HG03025 (cell line): ENCODE measurements around the gene ANKS4B.
"Not testable (repeated sequence)": the region's sequence is repeated elsewhere in the genome, so short reads cannot be mapped to it uniquely, and the experiment has no call there.

ENCODE experiments used
- ATAC-seq: cut with Tn5 transposase; IDR thresholded peaks from one replicate; pipeline ENCODE4 v1.9.1; 2021; ENCODE audit warnings: mild to moderate bottlenecking, moderate library complexity; ENCODE audit not compliant: unreplicated experiment, low FRiP score

Gene ANKS4B

DNA sequence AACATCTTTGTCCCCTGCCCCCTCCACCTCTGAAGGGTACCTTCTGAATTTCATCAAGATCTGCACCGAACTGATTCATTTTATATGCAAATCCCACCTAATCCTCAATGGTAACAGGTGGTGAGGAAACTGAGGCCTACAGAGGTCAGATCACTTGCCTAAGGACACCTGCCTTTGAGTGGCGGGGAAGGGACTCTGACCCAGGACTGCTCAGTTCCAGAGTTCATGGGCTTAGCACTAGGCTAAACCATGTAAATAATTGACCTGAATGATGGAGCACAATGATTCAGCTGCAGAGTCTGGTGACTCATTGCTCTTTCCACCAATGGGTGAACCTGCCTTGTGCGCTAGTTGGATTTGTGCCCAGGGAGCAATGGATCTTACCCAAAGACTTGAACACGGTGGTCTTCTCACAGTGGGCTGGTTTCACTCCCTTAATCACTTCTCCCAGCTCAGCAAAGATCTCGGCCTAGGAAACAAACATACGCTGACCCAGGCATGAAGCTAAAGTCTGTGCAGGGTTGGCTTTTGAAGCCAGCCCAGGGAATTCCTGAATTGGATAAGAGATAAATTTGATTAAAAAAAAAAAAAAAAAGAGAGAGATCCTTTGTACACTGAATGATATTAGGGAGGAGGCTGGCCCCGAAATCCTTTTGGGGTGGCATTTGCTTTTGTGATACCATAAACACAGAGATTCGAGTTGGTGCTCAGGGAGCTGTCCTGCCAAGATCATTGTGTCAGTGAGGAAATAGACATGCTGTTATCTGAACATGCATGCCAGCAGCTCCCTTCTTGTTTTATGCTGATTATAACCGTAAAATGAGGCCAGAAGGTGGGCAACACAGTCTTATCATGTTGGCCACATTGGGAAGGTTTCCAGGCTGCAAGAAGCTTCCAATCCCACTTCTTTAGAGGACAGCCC is 27.6 kb downstream of the ANKS4B start:
- ATAC-seq: no peak

DNA sequence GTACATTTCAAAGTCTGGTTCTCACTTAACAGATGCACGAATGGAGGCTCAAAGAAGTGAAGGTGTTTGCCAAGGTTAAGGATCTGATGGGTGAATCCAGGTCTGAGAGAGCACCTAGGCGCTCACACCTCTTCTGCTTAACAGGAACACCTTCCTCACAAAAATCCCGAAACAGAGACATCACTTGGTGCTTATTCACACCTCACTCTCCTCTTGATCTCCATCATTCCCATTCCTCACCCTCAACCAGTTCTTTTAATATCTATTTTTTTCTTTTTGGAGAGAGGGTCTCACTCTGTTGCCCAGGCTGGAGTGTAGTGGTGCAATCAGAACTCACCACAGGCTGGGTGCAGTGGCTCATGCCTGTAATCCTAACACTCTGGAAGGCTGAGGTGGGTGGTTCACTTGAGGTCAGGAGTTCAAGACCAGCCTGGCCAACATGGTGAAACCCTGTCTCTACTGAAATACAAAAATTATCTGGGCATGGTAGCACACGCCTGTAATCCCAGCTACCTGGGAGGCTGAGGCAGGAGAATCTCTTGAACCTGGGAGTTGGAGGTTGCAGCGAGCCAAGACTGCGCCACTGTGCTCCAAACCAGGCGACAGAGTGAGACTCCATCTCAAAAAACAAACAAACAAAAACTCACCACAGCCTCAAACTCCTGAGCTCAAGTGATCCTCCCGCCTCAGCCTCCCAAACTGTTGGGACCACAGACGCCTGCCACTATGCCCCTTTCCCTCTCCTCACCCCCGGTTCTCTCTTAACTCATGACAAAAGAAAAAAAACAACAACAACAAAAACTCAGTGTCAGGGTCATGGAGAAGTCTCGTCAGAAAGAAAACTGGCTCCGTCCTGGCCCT is 29.5 kb downstream of the ANKS4B start:
- no peak for ATAC-seq

DNA sequence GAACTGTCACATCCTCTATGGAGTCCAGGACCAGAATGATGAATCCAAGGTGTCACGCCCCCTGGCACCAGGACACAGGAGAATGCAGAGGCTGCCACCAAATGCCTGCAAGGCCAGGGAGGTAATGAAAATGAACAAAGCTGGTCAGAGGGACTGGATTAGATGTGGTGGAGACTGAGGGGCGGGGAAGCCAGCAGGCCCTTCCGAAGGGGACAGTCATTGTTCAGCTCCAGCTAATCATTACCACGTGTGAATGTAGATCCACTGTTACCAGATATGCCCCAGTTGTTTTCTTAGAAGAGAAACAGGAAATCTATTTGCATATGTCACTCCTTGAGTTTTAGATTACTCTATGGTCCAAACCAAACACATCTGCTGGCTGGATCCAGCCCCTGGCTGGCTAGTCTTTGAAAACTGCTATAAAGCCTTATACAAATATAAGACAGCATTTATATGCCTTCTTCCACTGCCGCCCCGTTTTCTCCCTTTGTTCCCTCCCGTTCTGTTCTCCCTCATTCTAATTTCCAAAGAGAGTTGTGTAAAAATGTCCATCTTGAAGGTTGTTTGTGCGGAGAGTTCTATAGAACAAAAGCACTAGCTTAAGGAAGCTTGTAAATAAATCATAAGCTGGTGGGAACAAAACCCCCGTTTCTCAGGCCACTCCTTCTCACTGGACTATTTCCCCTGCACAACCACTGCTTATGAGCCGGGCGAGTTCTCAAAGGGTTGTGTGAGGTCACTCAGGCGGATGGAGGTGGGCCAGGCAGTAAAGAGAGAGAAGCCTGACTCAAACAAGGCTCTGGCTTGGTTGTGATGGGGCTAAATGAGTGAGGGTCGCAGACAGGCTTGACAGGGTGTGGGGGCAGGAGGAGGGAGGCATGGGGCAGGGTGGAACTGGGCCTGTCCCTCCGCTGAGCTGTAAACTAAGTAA is 30.4 kb downstream of the ANKS4B start:
- peak; percentile 59 for ATAC-seq

DNA sequence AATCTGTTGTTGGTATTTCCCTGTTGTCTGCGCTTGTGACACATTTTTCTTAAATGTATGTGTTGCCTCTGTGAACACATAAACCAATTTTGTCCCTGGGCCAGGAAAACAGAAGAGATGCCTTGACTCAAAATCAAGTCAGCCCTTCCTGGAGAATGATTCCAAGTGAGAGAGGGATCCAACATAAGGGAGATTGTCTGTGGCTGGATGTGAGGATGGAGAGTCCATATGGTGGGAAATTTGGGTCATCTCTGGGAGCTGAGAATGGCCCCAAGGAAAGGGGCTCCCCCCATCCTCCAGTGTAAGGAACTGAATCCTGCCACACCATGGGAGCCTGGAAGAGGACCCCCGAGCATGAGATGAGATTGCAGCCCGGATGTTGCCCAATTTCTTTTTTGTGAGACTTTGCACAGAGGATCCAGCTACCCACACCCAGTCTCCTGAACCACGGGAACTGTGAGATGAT is 31.1 kb downstream of the ANKS4B start:
- ATAC-seq: no peak

DNA sequence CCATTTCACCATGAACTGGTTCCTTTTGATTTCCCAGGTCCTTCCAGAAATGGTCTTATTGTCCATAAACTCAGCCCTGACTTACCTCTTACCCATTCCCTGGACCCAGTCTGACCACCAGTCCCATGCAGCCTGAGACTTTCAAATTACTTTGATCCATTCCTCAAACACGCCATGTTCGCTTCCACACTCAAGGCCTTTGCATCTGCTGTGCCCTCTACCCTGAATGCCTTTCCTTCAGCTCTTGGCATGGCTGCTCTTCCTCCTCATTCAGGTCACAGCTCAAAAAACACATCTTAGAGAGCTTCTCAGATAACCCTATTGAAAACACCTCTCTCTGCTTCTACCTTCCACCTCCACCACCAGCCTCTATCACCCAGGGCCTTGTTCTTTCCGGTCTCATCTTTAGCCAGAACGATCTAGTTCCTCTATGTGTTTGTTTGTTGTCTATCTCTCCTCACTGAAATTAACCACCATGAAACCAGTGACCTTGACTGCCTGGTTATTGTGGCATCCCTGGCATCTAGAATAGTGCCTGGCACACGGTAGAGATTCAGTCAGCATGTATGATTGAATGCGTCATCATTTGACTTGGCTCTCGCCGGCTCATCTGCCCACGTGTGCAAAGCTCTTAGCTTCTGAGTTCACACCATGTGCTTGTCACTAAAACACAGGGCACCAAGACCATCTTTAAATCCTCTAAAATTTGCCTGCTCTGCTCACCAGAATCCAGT is 31.8 kb downstream of the ANKS4B start:
- ATAC-seq: no peak

DNA sequence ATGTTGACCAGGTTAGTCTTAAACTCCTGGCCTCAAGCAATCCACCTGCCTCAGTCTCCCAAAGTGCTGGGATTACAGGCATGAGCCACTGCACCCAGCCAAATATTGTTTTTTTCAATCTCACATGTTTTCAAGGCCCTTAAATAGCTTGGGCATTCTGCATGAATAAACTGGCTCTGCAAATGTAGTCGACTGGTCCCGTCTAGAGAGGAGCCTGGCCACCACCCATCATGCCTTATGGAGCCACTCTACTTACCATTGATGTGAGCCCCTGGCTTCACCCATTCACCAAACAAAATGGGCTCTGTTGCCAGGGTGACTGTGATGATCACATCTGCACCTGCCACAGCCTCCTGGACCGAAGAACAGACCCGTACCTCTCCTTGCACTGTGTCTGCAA is 33.8 kb downstream of the ANKS4B start:
- no peak for ATAC-seq

DNA sequence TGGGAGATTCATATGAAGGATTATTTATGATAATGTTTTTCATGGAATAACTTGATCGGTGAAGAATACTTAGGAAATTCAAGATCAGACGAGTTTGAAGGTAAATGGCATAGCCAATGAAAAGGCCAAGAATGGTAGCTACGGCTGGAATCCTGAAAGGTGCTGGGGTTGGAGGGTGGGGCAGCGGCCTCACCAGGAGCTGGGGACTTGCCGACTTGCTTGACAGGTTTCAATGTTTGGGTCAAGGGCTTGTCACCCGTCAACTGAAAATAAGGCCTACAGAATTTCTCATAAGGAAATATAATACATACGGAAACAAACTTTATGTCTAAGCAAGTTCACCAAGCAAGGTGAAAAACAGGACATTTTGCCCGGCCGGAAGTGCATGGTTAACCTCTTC is 34.7 kb downstream of the ANKS4B start:
- ATAC-seq: no peak

DNA sequence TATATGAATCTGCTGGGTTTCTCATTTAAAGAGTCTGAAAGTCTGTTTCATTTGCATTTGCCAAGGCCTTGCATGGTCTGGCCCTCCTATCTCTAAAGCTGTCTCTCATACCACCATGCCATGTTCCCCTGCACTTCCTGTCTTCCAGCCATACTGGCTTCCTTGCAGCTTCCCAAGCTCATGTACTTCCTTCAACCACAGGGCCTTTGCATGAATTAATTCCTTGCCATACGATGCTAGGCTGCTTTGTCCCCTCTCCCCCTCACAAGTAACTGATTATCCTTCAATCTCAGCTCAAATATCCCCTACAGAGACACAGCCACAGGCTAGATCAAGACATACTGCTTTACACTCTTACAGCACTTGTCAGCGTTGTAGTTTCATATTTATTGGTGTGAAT is 38.8 kb downstream of the ANKS4B start:
- ATAC-seq: no peak

DNA sequence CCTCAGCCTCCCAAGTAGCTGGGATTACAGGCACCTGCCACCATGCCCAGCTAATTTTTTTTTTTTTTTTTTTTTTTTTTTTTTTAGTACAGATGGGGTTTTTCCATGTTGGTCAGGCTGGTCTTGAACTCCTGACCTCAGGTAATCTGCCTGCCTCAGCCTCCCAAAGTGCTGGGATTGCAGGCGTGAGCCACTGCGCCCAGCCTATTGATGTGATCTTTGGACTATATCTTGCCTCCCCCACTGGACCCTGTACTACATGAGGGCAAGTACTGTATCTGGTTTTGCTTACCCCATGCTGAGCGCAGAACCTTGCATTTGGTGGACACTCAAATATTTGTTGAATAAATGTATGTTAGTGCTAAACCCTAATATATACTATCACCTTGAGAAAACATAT is 39.3 kb downstream of the ANKS4B start:
- ATAC-seq: not testable (repeated sequence)

DNA sequence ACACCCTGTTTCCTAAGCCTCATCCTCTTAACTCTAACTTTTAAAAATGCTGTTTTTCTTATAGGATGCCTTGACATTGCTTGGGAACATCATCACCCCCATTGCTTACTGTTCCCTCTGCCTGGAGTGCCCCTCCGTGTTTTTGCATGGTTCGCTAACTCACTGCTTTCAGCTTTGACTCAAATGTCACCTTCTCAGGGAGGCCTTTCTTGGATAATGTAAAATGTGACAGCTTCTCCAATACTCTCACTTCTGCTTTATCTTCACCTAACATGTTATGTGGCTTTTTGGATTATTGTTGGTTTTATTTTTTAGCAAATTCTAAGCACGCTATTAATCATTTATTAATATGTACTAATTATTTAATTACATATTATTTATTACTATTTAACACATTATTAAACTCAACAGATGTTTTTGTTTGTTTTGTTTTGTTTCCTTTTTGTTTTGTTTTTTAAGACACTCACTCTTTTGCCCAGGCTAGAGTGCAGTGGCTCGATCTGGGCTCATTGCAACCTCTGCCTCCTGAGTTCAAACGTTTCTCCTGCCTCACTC is 40.8 kb downstream of the ANKS4B start:
- ATAC-seq: no peak

DNA sequence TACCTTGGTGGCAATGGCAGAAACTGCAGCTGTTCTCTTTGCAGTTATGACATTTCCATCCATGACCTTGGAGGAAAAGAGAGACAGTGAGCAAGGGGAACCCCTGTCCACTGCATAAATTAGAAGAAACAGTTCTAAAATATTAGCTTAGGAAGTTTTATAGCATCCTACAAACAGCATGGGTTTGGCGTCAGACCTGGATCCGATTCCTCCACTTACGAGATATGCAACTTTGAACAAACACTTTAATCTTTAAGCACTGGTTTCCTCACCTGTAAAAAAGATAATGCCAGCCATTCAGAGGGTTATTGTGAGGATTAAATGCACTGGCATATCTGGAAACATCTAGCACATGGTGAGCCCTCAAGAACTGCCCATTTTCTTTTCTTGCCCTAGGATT is 42.0 kb downstream of the ANKS4B start:
- no peak for ATAC-seq

DNA sequence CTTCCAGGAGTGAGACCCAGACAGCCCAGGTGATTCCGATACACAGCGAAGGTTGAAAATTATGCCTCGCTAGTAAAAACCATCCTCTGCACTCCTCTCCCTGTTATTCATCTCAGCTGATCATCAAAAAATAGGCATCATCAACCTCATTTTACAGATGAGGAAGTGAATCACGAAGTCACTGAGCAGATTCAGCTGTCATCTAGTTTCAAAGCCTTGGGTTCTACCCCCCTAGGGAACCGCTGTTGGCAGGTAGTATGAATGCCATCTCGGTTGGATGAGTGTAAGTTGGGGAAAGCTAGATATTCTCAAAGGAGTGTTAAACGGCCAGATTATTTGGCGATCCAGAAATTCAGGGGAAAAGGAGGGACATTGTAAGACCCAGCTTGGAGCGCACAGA is 42.6 kb downstream of the ANKS4B start:
- ATAC-seq: no peak

DNA sequence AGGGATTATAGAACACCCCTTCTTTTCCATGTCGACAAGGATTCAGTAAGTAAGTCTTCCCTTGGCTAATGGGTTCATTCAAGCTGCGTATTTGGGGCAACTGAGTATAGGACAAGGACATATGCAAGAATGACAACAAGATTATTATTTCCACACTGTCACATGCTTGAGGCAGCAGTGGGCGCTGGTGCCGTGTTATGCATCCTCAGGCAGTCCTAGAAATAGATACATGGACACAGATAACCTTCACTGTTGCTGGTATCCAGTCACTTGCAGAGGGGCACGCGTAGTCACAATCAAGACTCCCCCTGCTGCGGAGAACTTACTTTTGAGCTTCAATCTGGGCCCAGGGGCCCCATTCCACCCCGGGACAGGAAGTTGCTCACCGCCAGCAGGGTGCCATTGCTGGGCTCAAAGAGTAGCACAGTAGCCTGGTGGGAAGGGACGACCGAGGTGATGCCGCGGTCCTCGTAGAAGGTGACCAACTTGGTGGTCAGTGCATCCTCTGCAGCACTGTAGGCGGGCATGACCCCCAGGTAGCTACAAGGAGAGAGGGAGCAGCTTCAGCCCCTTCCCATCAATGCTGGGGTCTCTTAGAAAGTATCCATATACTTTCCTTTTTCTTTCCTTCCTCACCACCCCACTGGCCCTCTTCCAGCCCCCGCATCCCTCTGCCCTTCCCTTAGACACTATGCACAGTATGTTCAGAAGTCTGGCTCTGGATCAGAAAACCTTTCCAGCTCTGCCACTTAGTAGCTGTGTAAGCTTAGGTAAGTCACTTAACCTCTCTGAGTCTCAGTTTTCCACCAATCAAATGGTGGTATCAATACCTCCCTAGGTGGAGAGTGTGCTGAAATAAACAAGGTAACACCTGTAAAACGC is 43.8 kb downstream of the ANKS4B start:
- ATAC-seq: no peak

DNA sequence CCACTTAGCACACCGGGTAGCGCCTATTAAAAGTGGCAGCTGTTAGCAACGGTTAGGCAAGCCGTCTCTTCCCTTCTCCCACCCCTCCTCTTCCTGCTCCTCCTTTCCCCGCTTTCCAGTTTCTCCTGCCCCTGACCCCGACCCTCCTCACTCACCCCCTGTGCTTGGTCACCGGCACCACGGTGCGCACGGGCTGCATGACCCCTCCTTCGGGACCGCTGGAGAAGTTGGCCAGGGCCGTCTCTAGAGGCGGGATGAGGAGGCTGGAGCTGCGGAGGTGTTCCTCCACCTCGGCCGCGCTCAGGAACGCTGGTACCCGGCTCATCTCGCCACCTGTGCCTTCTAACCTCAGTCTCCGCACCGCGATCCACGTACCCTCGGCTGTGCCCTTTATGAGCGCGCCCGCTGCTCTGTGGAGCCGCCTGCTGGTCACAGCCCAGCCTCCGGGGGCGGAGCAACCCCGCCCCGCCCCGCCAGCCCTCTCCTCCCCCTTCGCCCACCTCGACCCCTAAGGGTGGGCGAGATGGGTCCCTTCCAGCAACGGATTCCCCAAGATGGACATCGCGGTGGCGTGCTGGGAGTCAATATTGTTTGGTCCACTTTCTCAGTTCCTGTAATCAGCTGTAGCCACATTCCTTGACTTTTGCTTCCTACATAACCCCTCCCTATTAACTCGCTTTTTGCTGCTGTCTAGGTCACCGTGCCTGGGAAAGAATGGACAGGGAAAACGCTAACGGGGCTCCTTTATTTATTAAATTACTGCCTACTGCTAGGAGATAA is 44.6 kb downstream of the ANKS4B start, which contains the start of gene CRYM:
TSS of gene CRYM (minus strand) at position 364 of the 780 bp plus-strand sequence. CDS start at position 325, 39 bp downstream.
- ATAC-seq: no peak

DNA sequence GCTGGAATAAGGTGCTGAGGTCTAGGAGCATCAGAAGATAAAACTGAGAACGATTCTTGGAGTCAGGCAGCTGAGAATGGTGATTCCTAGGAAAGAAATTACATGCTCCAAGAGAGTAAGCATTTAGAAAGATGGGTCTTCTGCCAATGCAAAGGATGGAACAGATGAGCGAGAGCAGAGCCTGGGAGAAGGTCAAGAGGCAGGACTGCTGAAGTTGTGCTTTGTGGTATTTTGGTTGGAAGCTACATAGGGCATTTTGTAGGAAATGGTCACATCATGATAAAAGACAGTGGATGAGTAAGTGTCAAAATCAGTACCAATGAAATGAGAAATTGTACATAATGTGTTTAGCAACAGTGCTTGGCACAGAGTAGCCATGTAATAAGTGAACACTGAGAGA is 46.0 kb downstream of the ANKS4B start:
- ATAC-seq: no peak

DNA sequence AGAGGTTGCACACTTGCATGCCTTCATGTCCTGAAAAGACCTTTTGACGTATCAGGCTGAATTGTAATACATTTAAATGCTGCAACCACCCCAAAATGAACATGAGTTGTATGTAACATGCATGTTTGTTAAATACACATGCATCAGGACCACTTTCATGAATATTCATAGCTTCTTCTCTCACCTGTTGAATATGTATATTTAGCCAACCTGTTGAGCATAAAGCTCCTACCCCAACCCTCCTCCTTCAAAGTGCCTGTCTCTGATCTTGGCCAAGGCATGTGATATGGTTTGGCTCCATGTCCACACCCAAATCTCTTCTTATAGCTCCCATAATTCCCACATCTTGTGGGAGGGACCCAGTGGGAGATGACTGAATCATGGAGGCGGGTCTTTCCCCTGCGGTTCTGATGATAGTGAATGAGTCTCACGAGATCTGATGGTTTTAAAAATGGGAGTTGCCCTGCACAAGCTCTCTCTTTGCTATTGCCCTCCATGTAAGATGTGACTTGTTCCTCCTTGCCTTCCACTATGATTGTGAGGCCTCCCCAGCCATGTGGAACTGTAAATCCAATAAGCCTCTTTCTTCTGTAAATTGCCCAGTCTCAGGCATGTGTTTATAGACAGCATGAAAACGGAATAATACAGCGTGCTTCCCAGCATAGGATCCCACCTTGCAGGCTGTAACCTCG is 48.3 kb downstream of the ANKS4B start:
- no peak for ATAC-seq
